NCI-H1092 treated with DMSO at 0.1 percent for 48 hours (cell line): ENCODE results near the gene PGS1.

Experiments used
- DNase-seq: peaks from one replicate; lab custom pipeline; 2025; lab: John Stamatoyannopoulos, UW

Gene PGS1

GRCh38 chr17:78408476-78409050, 30.1 kb downstream of the PGS1 start:
- no peak for DNase-seq

GRCh38 chr17:78409191-78409928, 30.9 kb downstream of the PGS1 start:
- DNase-seq: peak; percentile 15

GRCh38 chr17:78411241-78411857, 32.9 kb downstream of the PGS1 start:
- no peak for DNase-seq

DNA sequence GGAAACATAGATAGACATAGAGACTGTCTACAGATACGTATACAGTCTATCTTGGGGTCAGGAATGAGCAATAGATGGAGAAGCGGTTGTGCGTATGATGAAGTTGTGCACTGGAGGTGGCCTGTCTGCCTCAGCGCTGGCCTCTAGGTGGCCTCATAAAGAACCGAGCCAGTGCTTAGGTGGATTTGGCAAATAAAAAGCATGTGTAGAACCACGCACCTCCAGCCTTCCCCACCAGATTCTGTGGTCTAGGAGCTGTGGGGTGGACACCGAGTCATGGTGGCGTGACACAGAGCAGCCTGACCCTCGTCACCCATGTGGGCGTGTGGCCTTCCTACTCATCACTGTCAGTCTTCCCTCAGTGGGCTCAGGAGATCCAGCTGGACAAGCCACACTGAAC, 34.0 kb downstream of the PGS1 start:
- no peak for DNase-seq

- DNase-seq: no peak
Observed at GRCh38 chr17:78414178-78415162, 36.0 kb downstream of the PGS1 start.

GRCh38 chr17:78415821-78416711, 37.6 kb downstream of the PGS1 start:
- DNase-seq: no peak

DNA sequence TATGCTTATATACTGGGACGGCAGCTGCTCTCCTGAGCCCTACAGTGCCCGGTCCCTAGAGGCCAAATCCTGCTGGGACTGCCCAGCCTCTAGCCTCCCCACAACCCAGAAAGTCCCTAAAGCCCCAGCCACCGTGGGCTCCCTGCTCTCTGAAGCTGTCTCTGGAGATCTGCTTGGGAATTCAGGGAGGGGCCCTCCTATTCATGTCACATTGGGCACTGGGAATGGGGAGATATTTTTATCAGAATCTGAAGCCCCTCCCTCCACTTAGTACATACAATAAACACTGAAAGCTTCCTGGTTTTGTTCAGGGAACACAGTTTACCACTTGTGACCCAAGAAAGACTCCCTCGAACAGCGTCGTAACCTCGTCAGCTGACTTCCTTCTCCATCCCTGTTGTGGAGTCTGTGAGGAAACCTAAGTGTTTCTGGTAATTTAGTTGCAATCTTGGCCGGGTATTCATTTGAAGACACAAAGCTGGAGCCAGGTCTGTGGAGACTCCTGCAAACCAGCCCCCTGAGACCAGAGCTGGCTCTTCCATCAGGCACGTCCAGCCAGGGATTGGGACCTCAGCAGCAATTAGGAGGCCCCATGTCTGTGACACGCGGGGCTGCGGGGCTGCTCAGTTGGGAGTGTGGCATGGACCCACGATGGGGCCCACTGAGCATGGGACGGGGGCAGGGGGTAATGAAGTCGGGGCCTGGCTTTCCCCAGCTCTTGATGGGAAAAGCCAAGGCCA, 38.5 kb downstream of the PGS1 start:
- DNase-seq: no peak

GRCh38 chr17:78417531-78417909, 39.1 kb downstream of the PGS1 start:
- DNase-seq: no peak

GRCh38 chr17:78418326-78419026, 40.0 kb downstream of the PGS1 start:
- no peak for DNase-seq

GRCh38 chr17:78419970-78420815, 41.7 kb downstream of the PGS1 start:
- no peak for DNase-seq

- no peak for DNase-seq
Observed at GRCh38 chr17:78421084-78421533, 42.7 kb downstream of the PGS1 start.

GRCh38 chr17:78421534-78422266, 43.3 kb downstream of the PGS1 start:
- peak; percentile 37 for DNase-seq

DNA sequence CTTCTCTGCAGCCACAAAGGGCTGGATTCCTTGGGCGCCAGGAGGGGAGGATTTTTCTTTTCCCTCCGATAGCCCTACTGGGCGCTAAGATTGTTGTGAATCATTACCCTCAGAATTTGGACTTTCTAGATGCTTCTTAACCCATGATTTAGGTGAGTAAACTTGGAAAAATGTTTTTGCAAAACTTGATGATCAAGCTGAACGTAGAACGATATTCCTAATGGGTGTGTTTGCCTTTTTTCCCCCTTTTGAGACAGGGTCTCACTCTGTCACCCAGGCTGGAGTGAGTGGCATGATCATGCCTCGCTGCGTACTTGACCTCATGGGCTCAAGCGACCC, 43.8 kb downstream of the PGS1 start:
- DNase-seq: no peak

DNA sequence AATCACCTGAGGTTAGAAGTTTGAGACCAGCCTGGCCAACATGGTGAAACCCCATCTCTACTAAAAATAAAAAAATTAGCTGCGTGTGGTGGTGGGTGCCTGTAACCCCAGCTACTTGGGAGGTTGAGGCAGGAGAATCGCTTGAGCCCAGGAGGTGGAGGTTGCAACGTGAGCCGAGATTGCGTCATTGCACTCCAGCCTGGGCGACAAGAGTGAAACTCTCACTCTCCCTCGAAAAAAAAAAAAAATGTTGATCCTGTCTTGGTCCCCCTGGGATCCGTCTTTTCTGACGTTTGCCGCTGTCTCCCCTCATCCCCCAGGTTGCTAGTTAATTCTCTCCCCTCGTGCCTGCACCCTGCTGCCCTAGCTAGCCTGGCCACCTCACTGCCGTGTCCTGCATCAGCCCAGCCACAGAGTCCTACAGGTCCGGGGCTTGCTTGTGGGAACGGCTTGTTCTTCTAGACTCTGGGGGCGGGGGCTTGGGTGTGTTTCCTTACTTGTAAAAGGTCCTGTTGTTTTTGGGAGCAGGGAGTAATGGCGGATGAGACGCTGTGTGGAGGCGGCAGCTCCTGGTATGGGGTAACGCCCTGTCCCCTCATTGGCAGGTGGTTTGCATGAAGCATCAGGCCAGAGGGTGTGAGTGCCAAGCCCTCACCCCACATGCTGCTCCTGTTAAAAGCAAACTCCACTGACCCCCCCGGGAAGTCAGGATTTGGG, 44.6 kb downstream of the PGS1 start:
- DNase-seq: no peak

DNA sequence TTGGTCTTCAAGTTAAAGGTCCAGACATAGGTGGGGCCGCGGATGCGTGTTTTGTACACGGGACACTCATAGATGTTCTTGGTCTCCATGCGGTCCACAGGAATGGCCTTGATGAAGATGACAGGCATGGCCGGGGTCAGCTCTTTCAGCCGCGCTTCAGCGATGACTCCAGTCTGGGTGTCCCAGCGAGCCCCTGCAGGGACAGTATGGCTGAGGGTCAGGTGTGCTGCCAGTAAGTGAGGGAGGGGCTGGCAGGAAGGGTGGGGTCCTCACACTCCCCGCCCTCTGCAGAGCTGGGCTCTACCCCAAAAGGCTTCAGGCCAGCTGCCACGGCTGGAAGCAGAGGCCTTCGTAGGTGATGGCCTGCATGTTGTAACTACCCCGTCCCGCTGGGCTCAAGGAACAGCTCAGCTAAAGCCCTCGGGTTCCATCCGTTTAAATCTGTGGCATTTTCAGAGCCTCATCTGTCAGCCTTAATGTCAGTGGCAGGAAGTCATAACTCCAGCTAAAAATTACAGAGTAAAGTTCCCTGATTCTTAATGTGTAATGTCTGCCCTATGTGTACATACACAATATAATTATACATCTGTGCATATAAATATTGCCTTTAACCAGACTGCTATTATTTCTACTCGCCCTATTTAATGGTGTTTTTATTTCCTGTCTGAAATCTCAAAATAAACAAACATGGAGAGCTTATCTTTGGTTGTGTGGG, 45.7 kb downstream of the PGS1 start:
- DNase-seq: no peak

DNA sequence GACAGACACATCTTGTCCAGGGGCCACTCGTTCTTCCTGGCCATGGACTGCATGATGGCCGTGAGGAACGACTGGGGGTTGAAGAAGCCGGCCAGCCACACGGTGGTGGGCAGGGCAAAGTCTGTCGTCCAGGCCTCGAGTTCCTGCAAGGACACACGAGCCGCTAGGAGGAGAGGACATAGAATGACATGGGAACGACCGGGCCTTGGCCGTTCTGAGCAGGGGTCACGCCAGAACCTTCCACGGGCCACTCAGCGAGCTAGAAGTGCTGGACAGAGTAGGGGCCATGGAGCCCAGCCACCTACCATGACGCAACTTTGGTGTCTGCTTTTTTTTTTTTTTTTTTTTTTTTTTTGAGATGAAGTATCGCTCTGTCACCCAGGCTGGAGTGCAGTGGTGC, 47.0 kb downstream of the PGS1 start:
- no peak for DNase-seq

DNA sequence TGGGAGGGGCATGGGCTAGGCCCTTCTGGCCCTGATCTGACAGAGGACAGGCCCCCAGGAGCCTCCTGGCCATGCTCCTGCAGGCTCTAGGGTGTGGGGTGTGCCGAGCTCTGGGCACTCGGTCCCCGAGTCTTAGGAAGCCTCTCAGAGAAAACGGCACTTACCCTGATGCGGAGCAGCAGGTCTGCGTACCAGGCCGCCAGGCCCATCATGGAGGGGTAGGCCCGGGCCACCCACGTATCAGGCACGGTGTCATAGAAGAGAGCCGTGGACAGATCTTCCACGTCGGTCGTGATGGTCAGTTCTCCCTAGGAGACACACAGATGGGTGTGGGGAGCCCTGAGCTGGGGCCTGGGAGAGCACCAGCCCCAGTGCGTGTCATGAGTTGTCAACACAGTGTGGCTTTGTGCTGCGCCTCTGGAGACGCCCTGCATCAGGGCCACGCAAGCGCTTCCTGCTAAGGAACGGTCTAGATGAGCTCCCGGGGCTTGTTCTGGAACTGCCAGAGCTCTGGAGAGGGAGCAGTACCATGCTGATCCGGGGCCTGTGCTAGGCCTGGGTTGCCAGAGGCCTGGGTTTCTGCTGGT, 47.9 kb downstream of the PGS1 start:
- DNase-seq: no peak
